Neural progenitor cell (in vitro differentiated cells): Measurements from ENCODE around the gene RPS6KA2.

Experiments used
- EZH2 ChIP-seq: fragments of 200-600 bp; sonication (generic); IDR thresholded peaks from 2 replicates; pipeline ENCODE4 v1.6.1; 2017; ENCODE audit warnings: antibody characterized with exemption, mild to moderate bottlenecking, moderate library complexity
- TF ChIP-seq, protein P1 (sequence below): fragments of 200-600 bp; sonication (generic); IDR thresholded peaks from 2 replicates; pipeline ENCODE4 v1.5.1; 2017; ENCODE audit warnings: antibody characterized with exemption, mild to moderate bottlenecking

- no peak for TF ChIP-seq EZH2
- TF ChIP-seq, protein P1, sequence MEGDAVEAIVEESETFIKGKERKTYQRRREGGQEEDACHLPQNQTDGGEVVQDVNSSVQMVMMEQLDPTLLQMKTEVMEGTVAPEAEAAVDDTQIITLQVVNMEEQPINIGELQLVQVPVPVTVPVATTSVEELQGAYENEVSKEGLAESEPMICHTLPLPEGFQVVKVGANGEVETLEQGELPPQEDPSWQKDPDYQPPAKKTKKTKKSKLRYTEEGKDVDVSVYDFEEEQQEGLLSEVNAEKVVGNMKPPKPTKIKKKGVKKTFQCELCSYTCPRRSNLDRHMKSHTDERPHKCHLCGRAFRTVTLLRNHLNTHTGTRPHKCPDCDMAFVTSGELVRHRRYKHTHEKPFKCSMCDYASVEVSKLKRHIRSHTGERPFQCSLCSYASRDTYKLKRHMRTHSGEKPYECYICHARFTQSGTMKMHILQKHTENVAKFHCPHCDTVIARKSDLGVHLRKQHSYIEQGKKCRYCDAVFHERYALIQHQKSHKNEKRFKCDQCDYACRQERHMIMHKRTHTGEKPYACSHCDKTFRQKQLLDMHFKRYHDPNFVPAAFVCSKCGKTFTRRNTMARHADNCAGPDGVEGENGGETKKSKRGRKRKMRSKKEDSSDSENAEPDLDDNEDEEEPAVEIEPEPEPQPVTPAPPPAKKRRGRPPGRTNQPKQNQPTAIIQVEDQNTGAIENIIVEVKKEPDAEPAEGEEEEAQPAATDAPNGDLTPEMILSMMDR = no peak
Observed at GRCh38 chr6:166658115-166658791, 31.2 kb upstream of the RPS6KA2 start.
